Activated T-cell treated with anti-CD3 and anti-CD28 coated beads, Interleukin-2, amount 50 U/mL, for 1 hour (primary cell): Measurements from ENCODE around the gene KRTAP10-5.
A peak's percentile ranks its signal among the peaks of the same experiment; 100 is the strongest.
"Not testable (repeated sequence)": the region's sequence is repeated elsewhere in the genome, so short reads cannot be mapped to it uniquely, and the experiment has no call there.

Source experiments
- DNase-seq: peaks from one replicate; pipeline ENCODE4 v3.0.0-alpha.2; 2020

KRTAP10-5 gene

DNA sequence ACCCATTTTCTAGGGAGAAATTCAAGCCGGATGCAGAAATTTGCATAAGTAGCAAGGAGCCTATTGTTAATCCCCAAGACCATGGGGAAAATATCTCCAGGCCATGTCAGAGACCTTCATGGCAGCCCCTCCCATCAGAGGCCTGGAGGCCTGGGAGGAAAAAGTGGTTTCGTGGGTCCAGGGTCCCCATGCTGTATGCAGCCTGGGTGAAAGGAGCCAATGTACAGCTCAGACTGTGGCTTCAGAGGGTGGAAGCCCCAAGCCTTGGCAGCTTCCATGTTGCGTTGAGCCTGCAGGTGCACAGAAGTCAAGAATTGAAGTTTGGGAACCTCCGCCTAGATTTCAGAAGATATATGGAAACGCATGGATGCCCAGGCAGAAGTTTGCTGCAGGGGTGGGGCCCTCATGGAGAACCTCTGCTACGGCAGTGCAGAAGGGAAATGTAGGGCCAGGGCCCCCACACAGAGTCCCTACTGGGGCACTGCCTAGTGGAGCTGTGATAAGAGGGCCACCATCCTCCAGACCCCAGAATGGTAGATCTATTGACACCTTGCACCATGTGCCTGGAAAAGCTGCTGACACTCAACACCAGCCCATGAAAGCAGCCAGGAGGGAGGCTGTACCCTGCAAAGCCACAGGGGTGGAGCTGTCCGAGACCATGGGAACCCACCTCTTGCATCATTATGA lies 29.9 kb upstream of the KRTAP10-5 start:
- DNase-seq = not testable (repeated sequence)

DNA sequence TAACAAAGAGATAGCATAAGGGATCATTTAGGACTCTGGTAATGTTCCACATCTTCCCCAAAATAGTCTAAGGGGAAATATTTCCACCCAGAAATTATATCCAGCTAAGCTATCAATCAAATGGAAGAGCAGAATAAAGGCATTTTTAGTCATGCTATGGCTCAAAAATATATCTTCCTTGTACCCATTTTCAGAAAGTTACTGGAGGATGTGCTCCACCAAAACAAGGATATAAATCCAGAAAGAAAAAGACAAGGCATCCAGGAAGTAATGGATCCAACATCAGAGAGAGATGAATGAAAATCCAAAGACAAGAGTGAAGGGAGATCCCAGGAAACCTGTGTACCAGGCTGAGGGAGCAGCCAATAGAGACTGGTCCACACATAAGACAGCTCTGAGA lies 28.8 kb upstream of the KRTAP10-5 start:
- DNase-seq = no peak

- DNase-seq = no peak
These were observed 26.1 kb upstream of the KRTAP10-5 start for GRCh38 chr21:44606495-44606894.

DNA sequence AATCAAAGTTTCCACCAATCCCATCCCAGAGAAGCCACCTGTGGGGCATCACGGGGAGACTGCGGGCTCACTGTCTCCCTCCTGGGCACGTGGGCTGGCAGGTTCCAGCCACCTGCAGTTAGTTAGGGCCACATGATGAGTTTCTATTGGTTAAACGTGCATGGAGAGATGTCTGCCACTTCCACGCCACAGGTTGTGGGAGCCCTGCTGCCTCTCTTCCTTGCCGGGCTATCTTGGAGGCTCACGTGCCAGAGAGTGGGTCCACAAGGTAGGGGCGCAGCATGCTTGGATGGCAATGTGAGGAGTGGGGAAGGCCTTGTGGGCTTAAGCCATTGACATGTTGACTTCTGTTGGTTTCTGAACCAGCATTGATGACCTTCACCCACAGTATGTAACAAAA lies 23.5 kb upstream of the KRTAP10-5 start:
- DNase-seq = no peak

DNA sequence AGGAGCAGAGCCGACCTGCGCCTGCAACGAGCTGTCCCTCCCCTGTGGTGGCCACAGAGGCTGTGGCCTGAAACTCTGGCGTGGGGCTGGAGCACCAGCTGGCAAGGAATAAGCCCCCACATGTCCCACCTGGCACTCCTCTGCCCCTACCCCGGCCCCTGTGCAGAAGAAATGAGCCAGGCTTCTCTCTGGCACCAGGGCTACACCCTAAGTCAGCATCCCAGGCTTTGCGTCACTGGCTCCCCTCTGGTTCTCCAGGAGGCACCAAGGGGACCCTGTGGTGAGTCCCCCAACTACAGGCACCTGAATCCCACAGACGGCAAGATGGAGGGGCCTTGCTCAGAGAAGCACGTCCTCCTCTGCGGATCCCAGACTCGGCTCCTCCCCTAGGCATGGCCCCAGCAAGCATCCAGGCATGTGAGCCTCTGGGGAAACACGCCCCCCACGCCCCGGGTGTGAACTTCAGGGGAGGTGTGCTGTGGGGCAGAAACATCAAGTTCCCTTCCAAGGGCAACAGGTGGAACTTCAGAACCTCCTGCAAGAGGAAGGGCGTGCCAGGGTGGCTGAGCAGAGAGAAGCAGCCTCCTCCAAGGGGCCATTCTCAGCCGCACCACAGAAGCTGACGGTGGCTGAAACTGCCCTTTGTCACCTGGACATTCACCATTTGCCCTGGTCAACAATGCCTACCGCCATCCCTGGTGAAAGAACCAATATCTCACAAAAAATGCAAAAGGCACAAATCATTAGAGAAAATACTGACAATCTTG lies 22.9 kb upstream of the KRTAP10-5 start:
- DNase-seq = no peak

DNA sequence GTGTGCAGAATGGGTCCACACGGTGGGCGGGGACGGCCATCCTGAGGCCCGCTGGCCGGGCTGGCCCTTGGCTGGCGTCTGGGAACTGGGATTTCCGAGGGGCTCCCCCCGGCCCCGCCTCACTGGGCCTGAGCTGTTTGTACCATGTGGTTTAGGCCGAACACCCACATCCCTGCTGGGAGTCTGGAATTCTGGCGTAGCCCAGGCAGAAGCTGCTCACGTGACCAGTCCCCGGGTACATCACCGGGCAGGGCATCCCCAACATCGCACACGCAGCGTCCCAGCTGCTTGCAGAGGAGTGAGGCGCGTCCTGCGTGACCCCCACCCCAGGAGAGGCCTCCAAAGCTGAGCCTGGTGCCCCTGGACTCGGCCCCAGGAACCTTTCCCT lies 22.1 kb upstream of the KRTAP10-5 start:
- DNase-seq = no peak

- no peak for DNase-seq
These were observed 21.4 kb upstream of the KRTAP10-5 start for GRCh38 chr21:44601596-44602462.

DNA sequence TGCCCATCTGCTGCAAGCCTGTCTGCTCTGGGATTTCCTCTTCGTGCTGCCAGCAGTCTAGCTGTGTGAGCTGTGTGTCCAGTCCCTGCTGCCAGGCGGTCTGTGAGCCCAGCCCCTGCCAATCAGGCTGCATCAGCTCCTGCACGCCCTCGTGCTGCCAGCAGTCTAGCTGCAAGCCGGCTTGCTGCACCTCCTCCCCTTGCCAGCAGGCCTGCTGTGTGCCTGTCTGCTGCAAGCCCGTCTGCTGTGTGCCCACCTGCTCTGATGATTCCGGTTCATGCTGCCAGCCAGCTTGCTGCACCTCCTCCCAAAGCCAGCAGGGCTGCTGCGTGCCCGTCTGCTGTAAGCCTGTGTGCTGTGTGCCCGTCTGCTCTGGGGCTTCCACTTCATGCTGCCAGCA lies 20.7 kb upstream of the KRTAP10-5 start:
- DNase-seq = not testable (repeated sequence)

GRCh38 chr21:44600118-44600978 lies 19.9 kb upstream of the KRTAP10-5 start, which contains the start of gene KRTAP10-7:
TSS of gene KRTAP10-7 (plus strand) at chr21:44600597. CDS start at chr21:44600622, 25 bp downstream.
- not testable (repeated sequence) for DNase-seq

- no peak for DNase-seq
These were observed 19.0 kb upstream of the KRTAP10-5 start for GRCh38 chr21:44599264-44600029.

DNA sequence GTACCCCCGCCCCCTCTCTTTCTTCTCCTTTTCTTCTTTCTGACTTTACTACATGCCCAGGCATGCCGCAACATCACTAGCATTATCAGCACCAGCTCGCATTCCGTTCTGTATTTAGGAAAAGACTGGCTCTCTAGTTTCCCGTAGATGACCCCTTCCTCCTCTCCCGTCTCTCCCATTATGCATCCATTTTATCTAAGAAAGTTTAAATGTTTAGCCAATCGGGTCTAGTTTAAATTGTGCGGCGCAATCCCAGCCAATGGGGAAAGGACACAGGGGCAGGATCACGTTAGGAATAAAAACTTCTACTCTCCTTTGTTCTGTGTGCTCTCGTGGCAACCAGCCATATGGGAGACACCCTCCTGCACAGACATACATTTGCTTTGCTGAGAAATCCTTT lies 17.7 kb upstream of the KRTAP10-5 start:
- DNase-seq = no peak

GRCh38 chr21:44596068-44596725 lies 15.8 kb upstream of the KRTAP10-5 start:
- DNase-seq = no peak

DNA sequence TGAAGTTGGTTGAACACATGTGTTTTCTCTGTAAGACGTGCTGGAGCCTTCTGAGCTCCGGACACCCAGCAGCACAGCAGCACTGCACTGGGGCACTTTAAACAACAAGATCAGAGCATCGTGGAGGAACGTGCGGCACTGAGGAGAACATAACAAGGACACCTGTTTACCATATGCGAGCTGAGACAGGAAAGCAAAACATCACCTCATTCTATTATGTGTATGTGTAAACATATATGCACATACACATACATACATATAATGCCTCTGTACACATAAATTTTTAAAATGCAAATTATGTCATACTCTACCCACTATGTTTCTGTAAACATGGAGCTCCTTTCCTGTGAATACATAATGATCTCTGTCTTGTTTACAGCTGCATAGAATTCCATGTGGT lies 15.1 kb upstream of the KRTAP10-5 start:
- DNase-seq = no peak

GRCh38 chr21:44594406-44594916 lies 14.1 kb upstream of the KRTAP10-5 start:
- DNase-seq = no peak

DNA sequence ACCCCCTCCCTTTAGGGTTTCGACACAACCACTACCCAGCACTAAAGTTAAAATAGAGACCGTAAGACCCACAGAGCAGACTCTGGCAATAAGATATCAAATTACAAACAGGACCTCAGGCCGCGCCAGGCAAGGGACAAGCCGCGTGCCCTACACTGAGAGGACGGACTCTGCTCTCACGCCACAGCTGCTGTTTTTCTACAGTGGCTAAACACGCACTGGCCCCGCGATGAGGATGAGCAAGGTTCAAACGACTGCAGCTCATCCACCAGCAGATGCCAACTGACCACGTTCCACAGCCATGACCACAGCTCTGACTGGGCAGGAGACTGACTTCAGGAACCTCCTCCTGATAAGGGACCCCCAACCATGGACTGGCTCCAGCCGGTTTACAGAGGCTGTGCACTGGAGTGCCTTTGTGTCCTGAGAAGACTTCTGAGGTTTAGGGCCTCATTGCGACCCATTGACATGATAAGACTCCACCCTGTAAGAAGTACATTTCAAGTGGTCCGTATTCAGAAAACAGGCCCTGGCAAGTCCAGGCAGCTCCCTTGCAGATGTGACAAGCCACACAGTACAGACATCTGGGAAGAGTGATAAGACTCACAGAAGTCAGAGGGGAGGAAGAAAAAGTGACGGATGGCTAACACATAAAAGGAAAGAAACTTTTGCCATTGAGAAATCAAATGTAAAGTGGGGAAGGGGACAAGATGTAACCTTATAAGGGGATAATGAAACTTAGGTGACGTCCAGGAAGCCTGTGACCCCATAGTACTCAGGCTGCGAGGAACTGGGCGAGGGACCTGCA lies 13.4 kb upstream of the KRTAP10-5 start:
- DNase-seq = no peak

DNA sequence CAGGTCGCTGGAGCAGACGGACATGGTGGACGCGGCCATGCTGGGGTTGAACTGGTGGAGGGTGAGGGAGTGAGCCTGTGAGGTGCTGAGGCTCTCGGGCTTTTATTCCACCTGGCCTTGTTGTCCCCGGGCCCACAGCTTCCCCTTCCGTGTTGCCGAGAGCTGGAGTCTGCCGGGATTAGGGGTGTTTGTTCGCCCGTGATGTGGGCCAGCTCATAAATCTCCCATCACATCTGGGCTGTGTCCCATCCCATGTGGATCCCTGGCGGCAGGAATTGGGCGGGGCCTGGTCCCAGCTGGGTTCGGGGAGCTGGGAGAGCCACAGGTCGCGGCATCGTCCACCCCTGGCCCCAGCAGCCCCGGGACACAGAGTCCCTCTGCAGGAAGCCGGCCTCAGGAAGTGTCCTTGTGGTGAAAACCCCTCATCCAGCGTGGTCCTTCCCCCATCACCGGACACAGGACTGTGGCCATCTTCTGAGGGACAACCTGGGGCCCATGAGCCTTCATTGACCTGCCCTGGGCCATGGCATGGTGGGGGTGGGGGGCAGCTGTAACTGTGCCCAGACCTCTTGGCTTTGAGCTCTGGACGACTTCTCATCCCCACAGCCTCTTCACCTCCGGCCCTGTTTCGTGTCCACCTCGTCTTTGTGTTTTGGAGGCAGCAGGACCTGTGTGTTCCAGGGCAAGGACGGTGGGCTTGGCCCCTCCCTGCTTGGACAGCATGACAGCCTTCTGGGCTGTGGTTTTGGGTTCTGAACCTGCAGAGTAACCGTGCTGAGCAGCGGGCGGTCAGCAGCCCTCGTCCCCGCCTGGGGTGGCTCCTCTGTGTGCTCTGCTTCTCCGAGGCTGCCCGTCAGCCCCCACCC lies 12.3 kb upstream of the KRTAP10-5 start, which contains the start of gene KRTAP10-6:
Gene KRTAP10-6 (minus strand): TSS at position 60 of the 866 bp plus-strand sequence. CDS start 21 bp downstream, at position 39.
- no peak for DNase-seq

DNA sequence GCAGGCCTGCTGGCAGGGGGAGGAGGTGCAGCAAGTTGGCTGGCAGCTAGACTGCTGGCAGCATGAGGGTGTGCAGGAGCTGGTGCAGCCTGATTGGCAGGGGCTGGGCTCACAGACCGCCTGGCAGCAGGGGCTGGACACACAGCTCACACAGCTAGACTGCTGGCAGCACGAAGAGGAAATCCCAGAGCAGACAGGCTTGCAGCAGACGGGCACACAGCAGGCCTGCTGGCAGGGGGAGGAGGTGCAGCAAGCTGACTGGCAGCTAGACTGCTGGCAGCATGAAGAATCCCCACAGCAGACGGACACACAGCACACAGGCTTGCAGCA lies 11.4 kb upstream of the KRTAP10-5 start:
- DNase-seq = peak; percentile 13

DNA sequence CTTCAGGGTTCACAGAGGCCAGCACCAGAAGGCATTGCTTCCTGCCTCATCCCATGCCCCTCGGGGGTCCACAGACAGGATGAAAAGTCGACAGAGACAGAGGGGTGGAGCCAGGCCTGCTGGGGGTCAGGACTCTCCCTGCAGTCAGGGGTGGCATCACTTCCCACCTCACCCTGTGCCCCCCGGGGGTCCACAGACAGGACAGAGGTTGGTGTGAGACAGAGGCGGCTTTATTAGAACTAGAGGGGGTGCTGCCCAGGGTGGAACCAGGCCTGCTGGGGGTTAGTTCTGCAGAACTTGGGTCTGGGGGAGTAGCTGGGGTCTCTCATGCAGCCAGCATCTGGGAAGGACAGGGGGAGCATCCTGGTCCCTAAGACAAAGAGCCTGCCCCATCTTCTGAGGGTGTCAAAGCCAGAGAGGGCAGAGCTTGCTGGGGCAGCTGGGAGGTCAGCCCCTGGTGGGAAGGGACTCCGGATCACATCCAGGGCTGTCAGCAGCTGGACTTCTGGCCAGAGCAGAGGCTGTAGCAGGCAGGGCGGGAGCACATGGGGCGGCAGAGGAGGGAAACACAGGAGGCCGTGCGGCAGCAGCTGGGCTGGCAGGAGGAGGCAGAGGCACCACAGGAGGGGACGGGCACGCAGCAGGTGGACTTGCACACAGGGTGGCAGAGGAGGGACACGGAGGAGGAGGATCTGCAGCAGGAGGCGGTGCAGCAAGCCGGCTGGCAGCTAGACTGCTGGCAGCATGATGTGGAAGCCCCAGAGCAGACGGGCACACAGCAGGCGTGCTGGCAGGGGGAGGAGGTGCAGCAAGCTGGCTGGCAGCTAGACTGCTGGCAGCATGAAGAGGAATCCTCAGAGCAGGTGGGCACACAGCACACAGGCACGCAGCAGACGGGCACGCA lies 10.7 kb upstream of the KRTAP10-5 start:
- DNase-seq = not testable (repeated sequence)
